Astrocyte of the cerebellum (primary cell): Measurements from ENCODE around the gene ACOT13.
"Not testable (repeated sequence)": the region's sequence is repeated elsewhere in the genome, so short reads cannot be mapped to it uniquely, and the experiment has no call there.

Experiments
- DNase-seq: peaks from one replicate; pipeline ENCODE4 v3.0.0-alpha.2; 2011; ENCODE audit warnings: low read depth
- H3K4me3 ChIP-seq: 2 replicates; pipeline ENCODE4 v1.5.1; 2011; ENCODE audit warnings: mild to moderate bottlenecking, low read depth, low read length, moderate library complexity
- in situ Hi-C: cut with HindIII; loops from 2 replicates; pipeline ENCODE4 v1.10.0; 2017; ENCODE audit warnings: low sequenced_read_pairs
- TF ChIP-seq, protein P1 (sequence below): IDR thresholded peaks from 2 replicates; pipeline ENCODE4 v1.5.1; 2012; ENCODE audit warnings: low read length, low read depth, moderate library complexity, mild to moderate bottlenecking; ENCODE audit errors: missing control alignments

Gene ACOT13

DNA sequence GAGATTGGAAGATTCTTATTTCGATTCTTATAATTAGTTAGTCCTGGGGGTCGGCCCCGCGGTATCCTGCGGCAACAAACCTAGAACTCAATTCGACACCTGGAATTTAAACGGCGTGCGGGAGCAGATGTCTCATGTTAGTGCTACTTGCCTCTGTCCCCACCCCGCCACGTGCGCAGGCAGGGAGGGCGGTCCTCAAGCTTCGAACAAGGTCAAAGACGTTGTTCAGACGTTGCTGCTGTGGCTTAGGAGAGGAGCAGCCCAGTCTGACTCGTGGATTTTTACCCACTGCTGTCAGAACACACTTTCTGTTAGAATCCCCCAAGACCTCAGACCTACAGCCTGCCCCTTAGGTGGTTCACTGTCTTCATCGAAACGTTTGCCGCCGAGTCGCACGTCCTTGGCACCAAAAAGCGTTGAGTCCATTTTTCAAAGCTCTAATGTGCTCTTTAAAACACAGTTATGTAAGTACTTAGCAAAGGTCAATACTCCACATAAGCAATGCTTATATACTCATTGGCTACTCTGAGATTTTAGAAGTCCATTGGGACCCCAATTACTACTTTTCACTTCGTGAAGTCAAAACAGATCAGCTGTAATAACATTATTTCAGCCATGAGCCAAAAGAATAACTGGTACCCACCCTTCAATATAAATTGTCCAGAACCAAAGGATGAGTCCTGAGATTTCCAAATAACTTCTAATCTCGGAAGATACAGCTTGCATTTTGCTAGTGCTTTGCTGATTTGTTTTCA, 54.8 kb downstream of the ACOT13 start:
- TF ChIP-seq, protein P1, sequence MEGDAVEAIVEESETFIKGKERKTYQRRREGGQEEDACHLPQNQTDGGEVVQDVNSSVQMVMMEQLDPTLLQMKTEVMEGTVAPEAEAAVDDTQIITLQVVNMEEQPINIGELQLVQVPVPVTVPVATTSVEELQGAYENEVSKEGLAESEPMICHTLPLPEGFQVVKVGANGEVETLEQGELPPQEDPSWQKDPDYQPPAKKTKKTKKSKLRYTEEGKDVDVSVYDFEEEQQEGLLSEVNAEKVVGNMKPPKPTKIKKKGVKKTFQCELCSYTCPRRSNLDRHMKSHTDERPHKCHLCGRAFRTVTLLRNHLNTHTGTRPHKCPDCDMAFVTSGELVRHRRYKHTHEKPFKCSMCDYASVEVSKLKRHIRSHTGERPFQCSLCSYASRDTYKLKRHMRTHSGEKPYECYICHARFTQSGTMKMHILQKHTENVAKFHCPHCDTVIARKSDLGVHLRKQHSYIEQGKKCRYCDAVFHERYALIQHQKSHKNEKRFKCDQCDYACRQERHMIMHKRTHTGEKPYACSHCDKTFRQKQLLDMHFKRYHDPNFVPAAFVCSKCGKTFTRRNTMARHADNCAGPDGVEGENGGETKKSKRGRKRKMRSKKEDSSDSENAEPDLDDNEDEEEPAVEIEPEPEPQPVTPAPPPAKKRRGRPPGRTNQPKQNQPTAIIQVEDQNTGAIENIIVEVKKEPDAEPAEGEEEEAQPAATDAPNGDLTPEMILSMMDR = no peak
- in situ Hi-C loops = no loop called here
- no peak for DNase-seq
- peak overlapping the region; percentile 99 for H3K4me3 ChIP-seq

DNA sequence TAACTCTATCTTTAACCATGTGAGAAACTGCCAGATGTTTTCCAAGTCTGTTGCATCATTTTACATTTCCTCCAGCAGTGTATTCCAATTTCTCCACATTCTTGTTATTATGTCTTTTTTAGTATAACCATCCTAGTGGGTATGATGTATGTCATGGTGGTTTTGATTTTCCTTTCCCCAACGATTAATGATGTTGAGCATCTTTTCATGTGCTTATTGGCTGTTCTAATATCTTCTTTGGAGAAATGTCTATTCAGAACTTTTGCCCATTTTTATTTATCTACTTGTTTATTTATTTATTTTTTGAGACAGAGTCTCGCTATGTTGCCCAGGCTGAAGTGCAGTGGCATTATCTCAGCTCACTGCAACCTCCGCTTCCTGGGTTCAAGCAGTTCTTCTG, 56.4 kb downstream of the ACOT13 start:
- TF ChIP-seq, protein P1 = no peak
- no peak overlapping the region for H3K4me3 ChIP-seq
- in situ Hi-C loops = no loop called here
- no peak for DNase-seq

DNA sequence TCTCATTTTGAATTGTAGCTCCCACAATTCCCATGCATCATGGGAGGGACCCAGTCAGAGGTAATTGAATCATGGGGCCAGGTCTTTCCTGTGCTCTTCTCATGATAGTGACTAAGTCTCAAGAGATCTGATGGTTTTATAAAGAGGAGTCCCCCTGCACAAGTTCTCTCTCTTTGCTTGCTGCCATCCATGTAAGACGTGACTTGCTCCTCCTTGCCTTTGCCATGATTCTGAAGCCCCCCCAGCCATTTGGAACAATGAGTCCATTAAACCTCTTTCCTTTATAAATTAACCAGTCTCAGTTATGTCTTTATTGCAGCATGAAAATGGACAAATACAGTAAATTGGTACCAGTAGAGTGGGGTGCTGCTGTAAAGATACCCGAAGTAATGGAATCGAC, 63.8 kb downstream of the ACOT13 start:
- DNase-seq, in situ Hi-C loops, H3K4me3 ChIP-seq: not testable (repeated sequence)

GRCh38 chr6:24731456-24732134, 64.7 kb downstream of the ACOT13 start:
- H3K4me3 ChIP-seq, in situ Hi-C loops: not testable (repeated sequence)

DNA sequence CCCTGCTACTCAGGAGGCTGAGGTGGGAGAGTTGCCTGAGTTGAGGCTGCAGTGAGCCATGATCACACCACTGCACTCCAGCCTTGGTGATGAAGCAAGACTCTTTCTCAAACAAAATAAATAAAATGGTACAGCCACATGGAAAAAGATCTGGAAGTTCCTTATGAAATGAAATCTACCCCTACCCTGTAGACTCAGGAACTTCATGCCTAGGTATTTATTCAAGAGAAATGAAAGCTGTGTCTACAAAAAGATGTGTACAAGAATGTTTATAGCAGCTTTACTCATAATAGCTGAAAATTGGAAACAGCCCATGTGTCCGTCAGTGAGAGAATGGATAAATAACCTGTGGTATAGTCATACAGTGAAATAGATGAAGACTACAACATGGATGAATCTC, 67.3 kb downstream of the ACOT13 start:
- no peak overlapping the region for H3K4me3 ChIP-seq
- no peak for DNase-seq
- TF ChIP-seq, protein P1 = no peak
- in situ Hi-C loops = no loop called here

More at GRCh38 chr6:24731456-24732134, 64.7 kb downstream of the ACOT13 start:
- not testable (repeated sequence) for DNase-seq

DNA sequence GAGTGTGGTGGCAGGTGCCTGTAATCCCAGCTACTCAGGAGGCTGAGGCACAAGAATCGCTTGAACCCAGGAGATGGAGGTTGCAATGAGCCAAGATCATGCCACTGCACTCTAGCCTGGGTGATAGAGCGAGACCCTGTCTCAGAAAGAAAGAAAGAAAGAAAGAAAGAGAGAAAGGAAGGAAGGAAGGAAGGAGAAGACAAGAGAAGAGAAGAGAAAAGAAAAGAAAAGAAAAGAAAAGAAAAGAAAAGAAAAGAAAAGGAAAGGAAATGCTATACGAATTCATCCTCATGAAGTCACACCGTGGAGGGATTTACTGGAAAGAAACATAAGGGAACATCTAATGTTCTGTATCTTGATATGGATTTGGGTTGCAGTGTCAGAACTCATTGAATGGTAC, 67.8 kb downstream of the ACOT13 start:
- H3K4me3 ChIP-seq, DNase-seq, in situ Hi-C loops: not testable (repeated sequence)

DNA sequence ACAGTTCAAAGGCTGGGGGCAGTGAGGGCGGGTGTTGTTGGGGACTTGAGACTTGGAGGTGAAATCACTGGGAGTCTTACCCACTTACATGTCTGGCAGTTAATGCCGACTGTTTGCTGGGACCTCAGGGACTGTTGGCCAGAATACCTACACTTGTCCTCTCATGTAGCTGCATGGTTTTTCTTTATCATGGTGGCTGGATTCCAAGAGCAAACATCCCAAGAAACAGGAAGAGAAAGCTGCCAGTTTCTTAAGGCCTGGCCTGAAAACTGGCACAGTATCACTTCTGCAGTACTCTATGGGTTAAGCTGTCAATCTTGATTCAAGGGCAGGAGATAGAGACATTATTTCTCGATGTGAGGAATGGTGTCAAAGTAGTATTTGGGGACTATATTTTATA, 71.9 kb downstream of the ACOT13 start:
- DNase-seq = no peak
- H3K4me3 ChIP-seq = no peak overlapping the region
- in situ Hi-C loops = no loop called here
- TF ChIP-seq, protein P1 = no peak

- TF ChIP-seq, protein P1 = no peak
- in situ Hi-C loops = no loop called here
- DNase-seq = no peak
- no peak overlapping the region for H3K4me3 ChIP-seq
Observed at GRCh38 chr6:24740861-24741260, 74.0 kb downstream of the ACOT13 start.
